Activated CD4-positive, alpha-beta memory T cell treated with anti-CD3 and anti-CD28 coated beads for 36 hours (primary cell): Measurements from ENCODE around the gene MAML3. TPM values are rescaled to one million over a fixed set of nuclear protein-coding genes. Genes with fewer than 3 reads are reported as not detected.

Experiments
- CTCF ChIA-PET: fragments of 350-600 bp; sonication (Branson Sonifier 250); formaldehyde crosslinking; loops from one replicate; lab custom pipeline; 2021; ENCODE audit warnings: antibody characterized with exemption, inconsistent platforms; lab: Charles Lee
- POLR2A ChIA-PET: fragments of 350-600 bp; sonication (Branson Sonifier 250); formaldehyde crosslinking; loops from one replicate; lab custom pipeline; 2021; ENCODE audit warnings: antibody characterized with exemption; lab: Charles Lee
- DNase-seq: peaks from one replicate; pipeline ENCODE4 v3.0.0-alpha.2; 2020
- H3K27ac Mint-ChIP-seq: one replicate; pipeline ENCODE4 v1.8.0; 2021; ENCODE audit warnings: mixed read lengths
- H3K27me3 Mint-ChIP-seq: one replicate; pipeline ENCODE4 v1.8.0; 2021; ENCODE audit warnings: mixed read lengths
- H3K36me3 Mint-ChIP-seq: one replicate; pipeline ENCODE4 v1.8.0; 2021; ENCODE audit warnings: mixed read lengths
- H3K4me1 Mint-ChIP-seq: one replicate; pipeline ENCODE4 v1.8.0; 2021; ENCODE audit warnings: low read depth, mixed read lengths
- H3K4me3 Mint-ChIP-seq: one replicate; pipeline ENCODE4 v1.8.0; 2021; ENCODE audit warnings: mild to moderate bottlenecking, mixed read lengths
- H3K9me3 Mint-ChIP-seq: one replicate; pipeline ENCODE4 v1.8.0; 2021; ENCODE audit warnings: mixed read lengths
- intact Hi-C: fragments of 100-400 bp; cut with micrococcal nuclease; formaldehyde crosslinking; loops from one replicate; pipeline ENCODE4 v1.15.1; 2023
- total RNA-seq, 2 experiments: library from RNA; stranded (reverse); gene quantifications; one replicate each; pipeline ENCODE4 v1.2.3, GENCODE V29; 2021

MAML3 gene
- total RNA-seq: under 1 TPM; 0.51 to 0.76 TPM

- Mint-ChIP-seq H3K27ac (no peak within 1 kb of the TSS), H3K27me3 (peaks cover 20% of the 10 kb centered on the region), H3K36me3 (no peaks in the 10 kb centered on the region), H3K9me3 (no peaks in the 10 kb centered on the region), H3K4me3 (peak within 1 kb of the TSS; percentile 78), H3K4me1 (peaks cover 45% of the 10 kb centered on the region)
- intact Hi-C loops: loop anchor here (1.0 to 5.0 kb wide), 8 partner anchors 97 to 1072 kb away; partner anchors contain the start of genes ELF2, NAA15, NDUFC1 and SCOC
- ChIA-PET POLR2A (interaction anchor here (1.1 kb wide), 1 partner anchor 58 kb away, joined by 3 read pairs; no protein-coding TSS in a partner anchor), CTCF (interaction anchor here (0.6 to 2.3 kb wide), 3 partner anchors 56 to 95 kb away, joined by 3 to 6 read pairs (median 3); no protein-coding TSS in a partner anchor)
- DNase-seq: peak; percentile 88
These were observed at the start of gene MAML3 for GRCh38 chr4:140153718-140154571. Gene MAML3, minus strand, starts transcription at chr4:140154184. Its CDS starts 857 bp downstream, at chr4:140153327.

GRCh38 chr4:140198942-140199341 lies 45.0 kb upstream of the MAML3 start:
- DNase-seq: no peak
- intact Hi-C loops: no loop called here
- CTCF ChIA-PET: no interaction called here
- no peaks in the 10 kb centered on the region for H3K4me1 Mint-ChIP-seq
- POLR2A ChIA-PET: no interaction called here
- H3K4me3 Mint-ChIP-seq: no peak overlapping the region
- H3K9me3 Mint-ChIP-seq: peaks cover 9% of the 10 kb centered on the region
- no peaks in the 10 kb centered on the region for H3K36me3 Mint-ChIP-seq
- H3K27me3 Mint-ChIP-seq: peaks cover 15% of the 10 kb centered on the region
- no peak overlapping the region for H3K27ac Mint-ChIP-seq

GRCh38 chr4:140195806-140196205 lies 41.8 kb upstream of the MAML3 start:
- Mint-ChIP-seq H3K9me3 (peaks cover 9% of the 10 kb centered on the region), H3K27me3 (peaks cover 13% of the 10 kb centered on the region), H3K27ac (no peak overlapping the region), H3K4me3 (no peak overlapping the region), H3K36me3 (no peaks in the 10 kb centered on the region), H3K4me1 (no peaks in the 10 kb centered on the region)
- ChIA-PET POLR2A (no interaction called here), CTCF (no interaction called here)
- DNase-seq: no peak
- intact Hi-C loops: no loop called here

- peaks cover 5% of the 10 kb centered on the region for H3K27me3 Mint-ChIP-seq
- CTCF ChIA-PET: interaction anchor here (0.6 kb wide), 1 partner anchor 19 kb away, joined by 3 read pairs; no protein-coding TSS in a partner anchor
These were observed 35.8 kb upstream of the MAML3 start for GRCh38 chr4:140189805-140190204.

GRCh38 chr4:140188975-140189374 lies 35.0 kb upstream of the MAML3 start:
- Mint-ChIP-seq H3K27ac (no peak overlapping the region), H3K9me3 (no peaks in the 10 kb centered on the region), H3K4me3 (no peak overlapping the region), H3K4me1 (no peaks in the 10 kb centered on the region), H3K36me3 (no peaks in the 10 kb centered on the region), H3K27me3 (peaks cover 7% of the 10 kb centered on the region)
- POLR2A ChIA-PET: no interaction called here
- no peak for DNase-seq
- CTCF ChIA-PET: no interaction called here
- intact Hi-C loops: no loop called here

More at GRCh38 chr4:140189805-140190204, 35.8 kb upstream of the MAML3 start:
- no peaks in the 10 kb centered on the region for H3K4me1 Mint-ChIP-seq
- H3K36me3 Mint-ChIP-seq: no peaks in the 10 kb centered on the region
- POLR2A ChIA-PET: no interaction called here
- H3K27ac Mint-ChIP-seq: no peak overlapping the region
- H3K9me3 Mint-ChIP-seq: no peaks in the 10 kb centered on the region
- H3K4me3 Mint-ChIP-seq: no peak overlapping the region
- no peak for DNase-seq
- intact Hi-C loops: no loop called here

- Mint-ChIP-seq H3K9me3 (no peaks in the 10 kb centered on the region), H3K4me3 (no peak overlapping the region), H3K27ac (no peak overlapping the region), H3K4me1 (no peaks in the 10 kb centered on the region), H3K27me3 (peaks cover 7% of the 10 kb centered on the region), H3K36me3 (no peaks in the 10 kb centered on the region)
- no peak for DNase-seq
- intact Hi-C loops: no loop called here
- ChIA-PET CTCF (no interaction called here), POLR2A (no interaction called here)
These were observed 33.3 kb upstream of the MAML3 start for GRCh38 chr4:140187316-140187695.

GRCh38 chr4:140186651-140187315 lies 32.8 kb upstream of the MAML3 start:
- Mint-ChIP-seq H3K27ac (no peak overlapping the region), H3K9me3 (no peaks in the 10 kb centered on the region), H3K4me3 (no peak overlapping the region), H3K27me3 (peaks cover 7% of the 10 kb centered on the region), H3K4me1 (no peaks in the 10 kb centered on the region), H3K36me3 (no peaks in the 10 kb centered on the region)
- no peak for DNase-seq
- ChIA-PET POLR2A (no interaction called here), CTCF (no interaction called here)
- intact Hi-C loops: no loop called here

GRCh38 chr4:140186082-140186438 lies 32.1 kb upstream of the MAML3 start:
- Mint-ChIP-seq H3K27me3 (peaks cover 7% of the 10 kb centered on the region), H3K4me3 (no peak overlapping the region), H3K27ac (no peak overlapping the region), H3K36me3 (no peaks in the 10 kb centered on the region), H3K4me1 (no peaks in the 10 kb centered on the region), H3K9me3 (no peaks in the 10 kb centered on the region)
- POLR2A ChIA-PET: no interaction called here
- intact Hi-C loops: no loop called here
- CTCF ChIA-PET: no interaction called here
- no peak for DNase-seq

- POLR2A ChIA-PET: no interaction called here
- Mint-ChIP-seq H3K27me3 (peaks cover 7% of the 10 kb centered on the region), H3K9me3 (no peaks in the 10 kb centered on the region), H3K36me3 (no peaks in the 10 kb centered on the region), H3K27ac (no peak overlapping the region), H3K4me3 (no peak overlapping the region), H3K4me1 (no peaks in the 10 kb centered on the region)
- CTCF ChIA-PET: interaction anchor here (0.6 to 1.0 kb wide), 2 partner anchors 26 to 789 kb away, joined by 3 read pairs; no protein-coding TSS in a partner anchor
- intact Hi-C loops: no loop called here
- DNase-seq: no peak
These were observed 31.6 kb upstream of the MAML3 start for GRCh38 chr4:140185412-140186081.

GRCh38 chr4:140183270-140183669 lies 29.3 kb upstream of the MAML3 start:
- POLR2A ChIA-PET: no interaction called here
- no peak overlapping the region for H3K4me3 Mint-ChIP-seq
- H3K27me3 Mint-ChIP-seq: peaks cover 13% of the 10 kb centered on the region
- no peaks in the 10 kb centered on the region for H3K4me1 Mint-ChIP-seq
- CTCF ChIA-PET: no interaction called here
- H3K27ac Mint-ChIP-seq: no peak overlapping the region
- intact Hi-C loops: no loop called here
- no peaks in the 10 kb centered on the region for H3K9me3 Mint-ChIP-seq
- no peak for DNase-seq
- H3K36me3 Mint-ChIP-seq: no peaks in the 10 kb centered on the region

- Mint-ChIP-seq H3K27ac (no peak overlapping the region), H3K36me3 (no peaks in the 10 kb centered on the region), H3K9me3 (no peaks in the 10 kb centered on the region), H3K4me1 (no peaks in the 10 kb centered on the region), H3K4me3 (no peak overlapping the region), H3K27me3 (peaks cover 21% of the 10 kb centered on the region)
- DNase-seq: no peak
- ChIA-PET CTCF (interaction anchor here (1.4 kb wide), 1 partner anchor 180 kb away, joined by 3 read pairs; no protein-coding TSS in a partner anchor), POLR2A (no interaction called here)
- intact Hi-C loops: no loop called here
These were observed 26.6 kb upstream of the MAML3 start for GRCh38 chr4:140180577-140180976.

GRCh38 chr4:140176735-140177134 lies 22.8 kb upstream of the MAML3 start:
- no peak for DNase-seq
- peaks cover 18% of the 10 kb centered on the region for H3K27me3 Mint-ChIP-seq
- intact Hi-C loops: no loop called here
- H3K4me1 Mint-ChIP-seq: no peaks in the 10 kb centered on the region
- no peaks in the 10 kb centered on the region for H3K9me3 Mint-ChIP-seq
- POLR2A ChIA-PET: no interaction called here
- no peak overlapping the region for H3K27ac Mint-ChIP-seq
- no peak overlapping the region for H3K4me3 Mint-ChIP-seq
- H3K36me3 Mint-ChIP-seq: no peaks in the 10 kb centered on the region
- CTCF ChIA-PET: no interaction called here
